NCI-H774 (cell line): ENCODE results near the gene NFILZ.

Source experiments
- DNase-seq: peaks from one replicate; lab custom pipeline; 2025; lab: John Stamatoyannopoulos, UW

NFILZ gene

GRCh38 chr19:8641908-8642547 lies 11.6 kb downstream of the NFILZ start:
- DNase-seq = no peak

- no peak for DNase-seq
Measured at GRCh38 chr19:8642561-8642960, 12.1 kb downstream of the NFILZ start.

- no peak for DNase-seq
Measured at GRCh38 chr19:8643860-8644653, 13.6 kb downstream of the NFILZ start.

- no peak for DNase-seq
Measured at GRCh38 chr19:8648240-8648639, 17.8 kb downstream of the NFILZ start.

- DNase-seq = no peak
Measured at GRCh38 chr19:8654591-8655339, 24.3 kb downstream of the NFILZ start.

- DNase-seq = no peak
Measured at GRCh38 chr19:8655340-8655709, 24.9 kb downstream of the NFILZ start.

GRCh38 chr19:8657869-8658268 lies 27.4 kb downstream of the NFILZ start:
- no peak for DNase-seq

GRCh38 chr19:8659905-8660304 lies 29.5 kb downstream of the NFILZ start:
- no peak for DNase-seq

GRCh38 chr19:8662263-8662662 lies 31.8 kb downstream of the NFILZ start:
- no peak for DNase-seq

GRCh38 chr19:8663920-8664670 lies 33.7 kb downstream of the NFILZ start:
- no peak for DNase-seq

- DNase-seq = no peak
Measured at GRCh38 chr19:8664671-8665057, 34.2 kb downstream of the NFILZ start.

GRCh38 chr19:8665468-8666213 lies 35.2 kb downstream of the NFILZ start:
- no peak for DNase-seq

- DNase-seq = no peak
Measured at GRCh38 chr19:8666814-8667405, 36.5 kb downstream of the NFILZ start.

- DNase-seq = no peak
Measured at GRCh38 chr19:8673276-8673891, 43.0 kb downstream of the NFILZ start.

GRCh38 chr19:8675066-8675465 lies 44.6 kb downstream of the NFILZ start:
- DNase-seq = no peak

GRCh38 chr19:8678244-8678807 lies 47.9 kb downstream of the NFILZ start:
- DNase-seq = no peak
